ENCODE measurements around the gene SAMHD1.
"Not testable (repeated sequence)": the region's sequence is repeated elsewhere in the genome, so short reads cannot be mapped to it uniquely, and the experiment has no call there.

Gene SAMHD1

GRCh38 chr20:36994221-36994620 lies 42.7 kb upstream of the SAMHD1 start:
- not testable (repeated sequence) for H2BK15ac ChIP-seq (ENCODE audit: low read length); H3K18ac ChIP-seq (ENCODE audit: low read length); DNase-seq (ENCODE audit: low spot score); H3K23ac ChIP-seq (ENCODE audit: low read depth, low read length, poor library complexity); H3K9ac ChIP-seq (ENCODE audit: low read depth, low read length, poor library complexity); H2BK5ac ChIP-seq (ENCODE audit: low read length); H3K27me3 ChIP-seq (ENCODE audit: control insufficient read depth in 3 of 3, insufficient read depth in 3 of 3, low read depth in 1 of 3, low read length in 3 of 3); H3K4me2 ChIP-seq (ENCODE audit: insufficient read depth, low read length, poor library complexity, severe bottlenecking); H2BK12ac ChIP-seq (ENCODE audit: low read length); H3K14ac ChIP-seq (ENCODE audit: low read length); H3K4me3 ChIP-seq (ENCODE audit: low read length in 2 of 2); H3K79me1 ChIP-seq (ENCODE audit: low read depth, low read length); H2AK5ac ChIP-seq (ENCODE audit: low read depth, low read length); H3K4ac ChIP-seq (ENCODE audit: low read length); H3K27ac ChIP-seq (replicated peaks; ENCODE audit: low read length); H4K91ac ChIP-seq (ENCODE audit: low read depth, low read length, poor library complexity); H2BK120ac ChIP-seq (ENCODE audit: low read depth, low read length); H3K4me1 ChIP-seq (ENCODE audit: control insufficient read depth in 2 of 2, insufficient read depth in 1 of 2, low read depth in 1 of 2, low read length in 2 of 2); H2AFZ ChIP-seq (ENCODE audit: low read length); H4K8ac ChIP-seq (ENCODE audit: low read depth, low read length)
- peaks cover 11 to 49% of the 10 kb centered on the region in 2 donors for H3K36me3 ChIP-seq (replicated peaks in 1 of 2; ENCODE audit: control insufficient read depth in 2 of 2, insufficient read depth in 2 of 2, low read length in 2 of 2)
- H3K9me3 ChIP-seq (replicated peaks in 1 of 2; ENCODE audit: control insufficient read depth in 2 of 2, insufficient read depth in 1 of 2, low read depth in 1 of 2, low read length in 2 of 2): peaks cover 6 to 49% of the 10 kb centered on the region in 2 donors
- WGBS, 2 donors (ENCODE audit: extremely low coverage in 2 of 2, insufficient read length in 2 of 2, insufficient replicate concordance in 1 of 2): no CpG with 5 or more reads among the region's 4 CpGs

GRCh38 chr20:36992802-36993334 lies 41.4 kb upstream of the SAMHD1 start:
- no peak overlapping the region for H2BK120ac ChIP-seq (ENCODE audit: low read depth, low read length)
- H3K18ac ChIP-seq (ENCODE audit: low read length): no peak overlapping the region
- H3K36me3 ChIP-seq (replicated peaks in 1 of 2; ENCODE audit: control insufficient read depth in 2 of 2, insufficient read depth in 2 of 2, low read length in 2 of 2): peaks cover 5 to 38% of the 10 kb centered on the region in 2 donors
- H2BK15ac ChIP-seq (ENCODE audit: low read length): no peak overlapping the region
- no peaks in the 10 kb centered on the region for H3K4me1 ChIP-seq (ENCODE audit: control insufficient read depth in 2 of 2, insufficient read depth in 1 of 2, low read depth in 1 of 2, low read length in 2 of 2)
- peaks cover 4 to 43% of the 10 kb centered on the region in 2 donors for H3K9me3 ChIP-seq (replicated peaks in 1 of 2; ENCODE audit: control insufficient read depth in 2 of 2, insufficient read depth in 1 of 2, low read depth in 1 of 2, low read length in 2 of 2)
- H3K27ac ChIP-seq (replicated peaks; ENCODE audit: low read length): no peak overlapping the region
- no peak overlapping the region for H3K9ac ChIP-seq (ENCODE audit: low read depth, low read length, poor library complexity)
- H3K27me3 ChIP-seq (ENCODE audit: control insufficient read depth in 3 of 3, insufficient read depth in 3 of 3, low read depth in 1 of 3, low read length in 3 of 3): no peaks in the 10 kb centered on the region
- no CpG with 5 or more reads among the region's 4 CpGs for WGBS, 2 donors (ENCODE audit: extremely low coverage in 2 of 2, insufficient read length in 2 of 2, insufficient replicate concordance in 1 of 2)
- no peak overlapping the region for H2BK5ac ChIP-seq (ENCODE audit: low read length)
- H3K23ac ChIP-seq (ENCODE audit: low read depth, low read length, poor library complexity): no peak overlapping the region
- DNase-seq (ENCODE audit: low spot score): no peak
- H3K79me1 ChIP-seq (ENCODE audit: low read depth, low read length): no peaks in the 10 kb centered on the region
- no peak overlapping the region for H3K4ac ChIP-seq (ENCODE audit: low read length)
- no peak overlapping the region for H2AFZ ChIP-seq (ENCODE audit: low read length)
- no peak overlapping the region for H3K4me2 ChIP-seq (ENCODE audit: insufficient read depth, low read length, poor library complexity, severe bottlenecking)
- no peak overlapping the region for H2BK12ac ChIP-seq (ENCODE audit: low read length)
- H3K4me3 ChIP-seq (ENCODE audit: low read length in 2 of 2): no peak overlapping the region
- H4K91ac ChIP-seq (ENCODE audit: low read depth, low read length, poor library complexity): no peak overlapping the region
- H4K8ac ChIP-seq (ENCODE audit: low read depth, low read length): no peak overlapping the region
- no peak overlapping the region for H3K14ac ChIP-seq (ENCODE audit: low read length)
- H2AK5ac ChIP-seq (ENCODE audit: low read depth, low read length): no peak overlapping the region

- H3K27ac ChIP-seq (replicated peaks; ENCODE audit: low read length): no peak overlapping the region
- H3K79me1 ChIP-seq (ENCODE audit: low read depth, low read length): no peaks in the 10 kb centered on the region
- H3K4ac ChIP-seq (ENCODE audit: low read length): no peak overlapping the region
- H3K4me1 ChIP-seq (ENCODE audit: control insufficient read depth in 2 of 2, insufficient read depth in 1 of 2, low read depth in 1 of 2, low read length in 2 of 2): no peaks in the 10 kb centered on the region
- H4K8ac ChIP-seq (ENCODE audit: low read depth, low read length): no peak overlapping the region
- H2AFZ ChIP-seq (ENCODE audit: low read length): no peak overlapping the region
- no peak overlapping the region for H2BK5ac ChIP-seq (ENCODE audit: low read length)
- H4K91ac ChIP-seq (ENCODE audit: low read depth, low read length, poor library complexity): no peak overlapping the region
- no peak overlapping the region for H3K9ac ChIP-seq (ENCODE audit: low read depth, low read length, poor library complexity)
- peaks cover 3 to 26% of the 10 kb centered on the region in 2 donors for H3K36me3 ChIP-seq (replicated peaks in 1 of 2; ENCODE audit: control insufficient read depth in 2 of 2, insufficient read depth in 2 of 2, low read length in 2 of 2)
- WGBS, 2 donors (ENCODE audit: extremely low coverage in 2 of 2, insufficient read length in 2 of 2, insufficient replicate concordance in 1 of 2): no CpG with 5 or more reads among the region's 3 CpGs
- no peak overlapping the region for H2AK5ac ChIP-seq (ENCODE audit: low read depth, low read length)
- DNase-seq (ENCODE audit: low spot score): no peak
- H3K23ac ChIP-seq (ENCODE audit: low read depth, low read length, poor library complexity): no peak overlapping the region
- no peak overlapping the region for H2BK15ac ChIP-seq (ENCODE audit: low read length)
- no peak overlapping the region for H2BK120ac ChIP-seq (ENCODE audit: low read depth, low read length)
- H3K4me2 ChIP-seq (ENCODE audit: insufficient read depth, low read length, poor library complexity, severe bottlenecking): no peak overlapping the region
- no peak overlapping the region for H2BK12ac ChIP-seq (ENCODE audit: low read length)
- H3K18ac ChIP-seq (ENCODE audit: low read length): no peak overlapping the region
- peaks cover 2 to 32% of the 10 kb centered on the region in 2 donors for H3K9me3 ChIP-seq (replicated peaks in 1 of 2; ENCODE audit: control insufficient read depth in 2 of 2, insufficient read depth in 1 of 2, low read depth in 1 of 2, low read length in 2 of 2)
- H3K27me3 ChIP-seq (ENCODE audit: control insufficient read depth in 3 of 3, insufficient read depth in 3 of 3, low read depth in 1 of 3, low read length in 3 of 3): no peaks in the 10 kb centered on the region
- H3K14ac ChIP-seq (ENCODE audit: low read length): no peak overlapping the region
- no peak overlapping the region for H3K4me3 ChIP-seq (ENCODE audit: low read length in 2 of 2)
These were observed 40.2 kb upstream of the SAMHD1 start for GRCh38 chr20:36991703-36992102.

- H2AFZ ChIP-seq (ENCODE audit: low read length): no peak overlapping the region
These were observed 38.3 kb upstream of the SAMHD1 start for GRCh38 chr20:36989797-36990196.

More at GRCh38 chr20:36989797-36990196, 38.3 kb upstream of the SAMHD1 start:
- Histone ChIP-seq H3K4me2 (ENCODE audit: insufficient read depth, low read length, poor library complexity, severe bottlenecking) (no peak overlapping the region), H3K4ac (ENCODE audit: low read length) (no peak overlapping the region), H4K8ac (ENCODE audit: low read depth, low read length) (no peak overlapping the region), H4K91ac (ENCODE audit: low read depth, low read length, poor library complexity) (no peak overlapping the region), H3K23ac (ENCODE audit: low read depth, low read length, poor library complexity) (no peak overlapping the region), H3K36me3 (replicated peaks in 1 of 2; ENCODE audit: control insufficient read depth in 2 of 2, insufficient read depth in 2 of 2, low read length in 2 of 2) (peaks cover 3 to 7% of the 10 kb centered on the region in 2 donors), H3K9ac (ENCODE audit: low read depth, low read length, poor library complexity) (no peak overlapping the region), H3K4me3 (ENCODE audit: low read length in 2 of 2) (no peak overlapping the region), H3K27ac (replicated peaks; ENCODE audit: low read length) (no peak overlapping the region), H3K18ac (ENCODE audit: low read length) (no peak overlapping the region), H3K27me3 (ENCODE audit: control insufficient read depth in 3 of 3, insufficient read depth in 3 of 3, low read depth in 1 of 3, low read length in 3 of 3) (no peaks in the 10 kb centered on the region), H3K9me3 (replicated peaks in 1 of 2; ENCODE audit: control insufficient read depth in 2 of 2, insufficient read depth in 1 of 2, low read depth in 1 of 2, low read length in 2 of 2) (peaks cover 2 to 15% of the 10 kb centered on the region in 2 donors), H2BK15ac (ENCODE audit: low read length) (no peak overlapping the region), H3K79me1 (ENCODE audit: low read depth, low read length) (no peaks in the 10 kb centered on the region), H2BK12ac (ENCODE audit: low read length) (no peak overlapping the region), H3K4me1 (ENCODE audit: control insufficient read depth in 2 of 2, insufficient read depth in 1 of 2, low read depth in 1 of 2, low read length in 2 of 2) (no peaks in the 10 kb centered on the region), H2BK5ac (ENCODE audit: low read length) (no peak overlapping the region), H2AK5ac (ENCODE audit: low read depth, low read length) (no peak overlapping the region), H3K14ac (ENCODE audit: low read length) (no peak overlapping the region), H2BK120ac (ENCODE audit: low read depth, low read length) (no peak overlapping the region)
- no peak for DNase-seq (ENCODE audit: low spot score)
- no CpG with 5 or more reads among the region's 6 CpGs for WGBS, 2 donors (ENCODE audit: extremely low coverage in 2 of 2, insufficient read length in 2 of 2, insufficient replicate concordance in 1 of 2)

Data from neuronal stem cell (in vitro differentiated cells).